H1 (cell line): ENCODE data around the gene GNS. TPM values are rescaled to one million over a fixed set of nuclear protein-coding genes. Genes with fewer than 3 reads are reported as not detected.

Experiments used
- CTCF ChIA-PET: fragments of 300-600 bp; sonication (Branson Sonifier 250); formaldehyde crosslinking; loops from one replicate; lab custom pipeline; 2021; ENCODE audit not compliant: partially characterized antibody; lab: Charles Lee
- POLR2A ChIA-PET: fragments of 300-600 bp; sonication (Branson Sonifier 250); formaldehyde crosslinking; loops from one replicate; lab custom pipeline; 2021; ENCODE audit warnings: inconsistent platforms; ENCODE audit not compliant: partially characterized antibody; lab: Charles Lee
- DNase-seq, 2 experiments: peaks; one replicate each; pipeline versions ENCODE4 v3.0.0 to v3.0.0-alpha.2; 2010 to 2022; ENCODE audit warnings: low spot score in 2 of 2, low read depth in 1 of 2, mixed read lengths in 1 of 2
- FAIRE-seq: peaks from 2 replicates; lab custom pipeline; 2011; peaks lifted over from hg19 to GRCh38; lab: Jason Lieb, UNC
- H2AFZ ChIP-seq: 2 replicates; pipeline ENCODE4 v1.8.1; 2012; ENCODE audit warnings: low read length, inconsistent platforms
- H2AK5ac ChIP-seq: 2 replicates; pipeline ENCODE4 v1.6.1; 2013; ENCODE audit warnings: low read depth, low read length
- H2BK120ac ChIP-seq: replicated peaks from 2 replicates; pipeline ENCODE3; 2013; ENCODE audit warnings: low read depth, low read length, inconsistent platforms
- H2BK12ac ChIP-seq: 2 replicates; pipeline ENCODE4 v1.6.1; 2013; ENCODE audit warnings: low read depth, low read length
- H2BK15ac ChIP-seq: 2 replicates; pipeline ENCODE4 v1.6.1; 2013; ENCODE audit warnings: low read length
- H2BK20ac ChIP-seq: 2 replicates; pipeline ENCODE4 v1.6.1; 2013; ENCODE audit warnings: low read length
- H2BK5ac ChIP-seq: 2 replicates; pipeline ENCODE4 v1.6.1; 2013; ENCODE audit warnings: low read depth, low read length
- H3K14ac ChIP-seq: 2 replicates; pipeline ENCODE4 v1.6.1; 2013; ENCODE audit warnings: inconsistent platforms; ENCODE audit not compliant: insufficient read length
- H3K18ac ChIP-seq: 2 replicates; pipeline ENCODE4 v1.6.1; 2013; ENCODE audit warnings: low read length; ENCODE audit errors: extremely low read depth
- H3K23ac ChIP-seq: 2 replicates; pipeline ENCODE4 v1.6.1; 2013; ENCODE audit warnings: inconsistent platforms; ENCODE audit not compliant: insufficient read length
- H3K23me2 ChIP-seq: 2 replicates; pipeline ENCODE4 v1.6.1; 2013; ENCODE audit warnings: low read depth, low read length
- H3K27ac ChIP-seq: 2 replicates; pipeline ENCODE4 v1.6.1; 2011; ENCODE audit warnings: low read depth, low read length, inconsistent platforms
- H3K27me3 ChIP-seq, 4 experiments: replicated peaks in 1 of 4; 1 replicate in 1 of 4; 2 replicates in 3 of 4; pipeline versions ENCODE4 v1.6.1 to v1.8.1; 2011 to 2013; ENCODE audit warnings: low read length in 3 of 4, mild to moderate bottlenecking in 3 of 4, inconsistent platforms in 2 of 4, mixed read lengths in 2 of 4, moderate library complexity in 1 of 4; ENCODE audit not compliant: control insufficient read depth in 3 of 4, insufficient read depth in 3 of 4; ENCODE audit errors: extremely low read depth in 1 of 4
- H3K36me3 ChIP-seq, 4 experiments: 2 replicates each; pipeline versions ENCODE4 v1.6.1 to v1.8.1; 2011 to 2013; ENCODE audit warnings: mild to moderate bottlenecking in 4 of 4, low read length in 3 of 4, moderate library complexity in 2 of 4, control low read depth in 1 of 4, inconsistent platforms in 1 of 4; ENCODE audit not compliant: insufficient read depth in 4 of 4, control insufficient read depth in 2 of 4
- H3K4ac ChIP-seq: replicated peaks from 2 replicates; pipeline ENCODE3; 2013; ENCODE audit warnings: low read length, low read depth, mixed read lengths, inconsistent platforms; ENCODE audit not compliant: insufficient read length
- H3K4me1 ChIP-seq, 4 experiments: replicated peaks in 1 of 4; 1 replicate in 1 of 4; 2 replicates in 3 of 4; pipeline versions ENCODE4 v1.6.1 to v1.8.1; 2011 to 2013; ENCODE audit warnings: low read length in 3 of 4, inconsistent platforms in 2 of 4, mixed read lengths in 1 of 4; ENCODE audit not compliant: insufficient read depth in 4 of 4, control insufficient read depth in 3 of 4
- H3K4me2 ChIP-seq, 2 experiments: 2 replicates each; pipeline versions ENCODE4 v1.6.1 to v1.8.1; 2011 to 2013; ENCODE audit warnings: low read depth in 2 of 2, low read length in 2 of 2, control low read depth in 1 of 2, inconsistent platforms in 1 of 2, mild to moderate bottlenecking in 1 of 2; ENCODE audit not compliant: insufficient read depth in 1 of 2
- H3K4me3 ChIP-seq, 4 experiments: fragments of 200-600, 300-600 bp in 1 of 4; sonication (generic), shearing (Covaris generic), sonication (Bioruptor Twin) in 1 of 4; 2 replicates each; pipeline versions ENCODE4 v1.5.1 to v1.8.1; 2011 to 2016; ENCODE audit warnings: low read length in 4 of 4, low read depth in 3 of 4, control low read depth in 2 of 4, inconsistent platforms in 2 of 4, mild to moderate bottlenecking in 2 of 4, mixed read lengths in 1 of 4, moderate library complexity in 1 of 4; ENCODE audit not compliant: insufficient read depth in 2 of 4; ENCODE audit errors: extremely low read depth in 1 of 4
- H3K56ac ChIP-seq: replicated peaks from 2 replicates; pipeline ENCODE3; 2013; ENCODE audit warnings: low read depth, mild to moderate bottlenecking, mixed read lengths, low read length, inconsistent platforms; ENCODE audit not compliant: insufficient read length
- H3K79me1 ChIP-seq: 2 replicates; pipeline ENCODE4 v1.6.1; 2013; ENCODE audit warnings: low read depth, low read length, control low read depth
- H3K79me2 ChIP-seq, 2 experiments: 2 replicates each; pipeline versions ENCODE4 v1.6.1 to v1.8.1; 2012 to 2013; ENCODE audit warnings: low read length in 2 of 2, mild to moderate bottlenecking in 2 of 2, inconsistent platforms in 1 of 2; ENCODE audit not compliant: insufficient read depth in 2 of 2, control insufficient read depth in 1 of 2
- H3K9ac ChIP-seq, 4 experiments: replicated peaks in 1 of 4; 1 replicate in 1 of 4; 2 replicates in 3 of 4; pipeline versions ENCODE4 v1.6.1 to v1.8.1; 2011 to 2013; ENCODE audit warnings: low read depth in 3 of 4, low read length in 3 of 4, control low read depth in 2 of 4, mild to moderate bottlenecking in 2 of 4, moderate library complexity in 2 of 4, inconsistent platforms in 1 of 4; ENCODE audit errors: extremely low read depth in 1 of 4
- H3K9me3 ChIP-seq, 2 experiments: 2 replicates each; pipeline versions ENCODE4 v1.6.1 to v1.8.1; 2012 to 2013; ENCODE audit warnings: mild to moderate bottlenecking in 2 of 2, moderate library complexity in 2 of 2, control low read depth in 1 of 2, inconsistent platforms in 1 of 2, low read depth in 1 of 2, low read length in 1 of 2, mixed read lengths in 1 of 2; ENCODE audit not compliant: insufficient read depth in 2 of 2
- H4K20me1 ChIP-seq, 2 experiments: replicated peaks in 1 of 2; 2 replicates each; pipeline versions ENCODE3 to v1.8.1; 2011 to 2013; ENCODE audit warnings: inconsistent platforms in 2 of 2, low read length in 2 of 2, mild to moderate bottlenecking in 1 of 2; ENCODE audit not compliant: insufficient read depth in 2 of 2, control insufficient read depth in 1 of 2
- H4K5ac ChIP-seq: 2 replicates; pipeline ENCODE4 v1.6.1; 2013; ENCODE audit warnings: low read length, low read depth, mixed read lengths, inconsistent platforms; ENCODE audit not compliant: insufficient read length
- H4K8ac ChIP-seq: 2 replicates; pipeline ENCODE4 v1.8.0; 2013; ENCODE audit warnings: mild to moderate bottlenecking, moderate library complexity, low read length, inconsistent platforms; ENCODE audit not compliant: insufficient read depth; ENCODE audit errors: extremely low read depth
- H4K91ac ChIP-seq: replicated peaks from 2 replicates; pipeline ENCODE3; 2013; ENCODE audit warnings: low read length, mixed read lengths, inconsistent platforms; ENCODE audit not compliant: insufficient read length
- CEBPB ChIP-seq: IDR thresholded peaks from 2 replicates; pipeline ENCODE4 v1.6.1; 2012; ENCODE audit warnings: low read depth, low read length
- CTBP2 ChIP-seq: IDR thresholded peaks from 2 replicates; pipeline ENCODE4 v1.7.0; 2011; ENCODE audit warnings: borderline replicate concordance, mild to moderate bottlenecking, moderate library complexity, mixed read lengths, low read length; ENCODE audit not compliant: insufficient read depth, insufficient read length
- EP300 ChIP-seq, 2 experiments: IDR thresholded peaks; 1 replicate in 1 of 2; 2 replicates in 1 of 2; pipeline ENCODE4 v1.6.1; 2011 to 2012; ENCODE audit warnings: low read depth in 2 of 2, low read length in 2 of 2, mild to moderate bottlenecking in 2 of 2, borderline replicate concordance in 1 of 2, inconsistent platforms in 1 of 2, moderate library complexity in 1 of 2
- RNF2 ChIP-seq: fragments of 200-900, 300-1000 bp; sonication (generic); IDR thresholded peaks from 2 replicates; pipeline ENCODE4 v1.7.1; 2016; ENCODE audit warnings: borderline replicate concordance, low read depth, mild to moderate bottlenecking, antibody characterized with exemption, low read length; ENCODE audit not compliant: poor library complexity, severe bottlenecking; ENCODE audit errors: missing control alignments
- SIN3A ChIP-seq, 2 experiments: IDR thresholded peaks in 1 of 2; conservative IDR thresholded peaks in 1 of 2; 2 replicates each; pipeline ENCODE4 v1.6.1; 2011 to 2012; ENCODE audit warnings: low read length in 2 of 2, improper control_type of control experiment in 1 of 2, low read depth in 1 of 2, mild to moderate bottlenecking in 1 of 2
- WGBS, 2 experiments: shearing (Covaris generic) in 1 of 2; methylation state at CpG; one replicate each; pipeline versions ENCODE4 v1.1.6 to v1.1.7; 2013 to 2015; ENCODE audit warnings: low lambda C conversion rate in 2 of 2, mixed read lengths in 2 of 2, inconsistent platforms in 1 of 2, low coverage in 1 of 2, missing lambda C conversion rate in 1 of 2; ENCODE audit not compliant: insufficient replicate concordance in 2 of 2, insufficient coverage in 1 of 2, insufficient read length in 1 of 2; ENCODE audit errors: extremely low coverage in 1 of 2, missing lambda C conversion rate in 1 of 2; 5-methylcytosine and 5-hydroxymethylcytosine counted together
- polyA plus RNA-seq, 7 experiments: library from polyadenylated mRNA; depleted of rRNA in 3 of 7; stranded (reverse) in 5 of 7; unstranded in 2 of 7; fragments of >200 nt in 5 of 7; fragments of 200-250 nt in 2 of 7; gene quantifications; 1 replicate in 5 of 7; 2 replicates in 1 of 7; 4 replicates in 1 of 7; pipeline versions ENCODE4 v1.2.1 to v1.2.3, GENCODE V29; 2011 to 2013; ENCODE audit warnings: missing spikeins in 2 of 7, mixed read lengths in 2 of 7
- total RNA-seq: library from RNA; stranded (reverse); fragmentation: NEBNext Ultra II Directional; extraction: Animal tissue kit (Norgen Biotek cat#: 25700); gene quantifications from 2 replicates; pipeline ENCODE4 v1.2.1, GENCODE V29; 2021
- TF ChIP-seq, protein P1 (sequence below), 3 experiments: IDR thresholded peaks; 1 replicate in 2 of 3; 2 replicates in 1 of 3; pipeline versions ENCODE4 v1.5.1 to v1.6.1; 2011; ENCODE audit warnings: low read length in 3 of 3, mild to moderate bottlenecking in 3 of 3, inconsistent platforms in 2 of 3, low read depth in 1 of 3, moderate library complexity in 1 of 3; ENCODE audit not compliant: insufficient read depth in 1 of 3; ENCODE audit errors: control extremely low read depth in 1 of 3

Gene GNS
- total and polyA plus RNA-seq, 2 of the 8 experiments (the other 6 are each of a cell fraction or from before 2014, with no cell fraction given) = 16.0 to 28.5 TPM

- FAIRE-seq = no peak
- Histone ChIP-seq H3K56ac (no peak overlapping the region), H3K4ac (no peak overlapping the region), H2BK5ac (no peak overlapping the region), H4K91ac (no peak overlapping the region), H3K9me3 (no peaks in the 10 kb centered on the region), H4K8ac (no peak overlapping the region), H3K79me1 (no peaks in the 10 kb centered on the region), H2BK15ac (no peak overlapping the region), H3K27ac (no peak overlapping the region), H3K23me2 (no peaks in the 10 kb centered on the region; the same call in 1 of the 2 replicates), H3K9ac (no peak overlapping the region), H2BK12ac (no peak overlapping the region), H3K27me3 (no peaks in the 10 kb centered on the region), H3K4me3 (no peak overlapping the region), H3K14ac (no peak overlapping the region), H3K23ac (no peak overlapping the region), H3K4me1 (peaks cover 0 to 8% (median 7%) of the 10 kb centered on the region in 4 experiments; a peak in 3 of 7 replicates), H2AK5ac (no peak overlapping the region), H3K79me2 (0 out of 4 replicates have a peak, but pooled peaks cover 0 to 4% of the 10 kb centered on the region in 2 experiments), H2BK20ac (no peak overlapping the region), H2BK120ac (no peak overlapping the region), H3K4me2 (no peak overlapping the region), H4K20me1 (peaks cover 0 to 2% of the 10 kb centered on the region in 2 experiments), H3K36me3 (peaks cover 0 to 8% (median 0%) of the 10 kb centered on the region in 4 experiments; a peak in 2 of 8 replicates), H4K5ac (no peak overlapping the region), H3K18ac (no peak overlapping the region), H2AFZ (no peak overlapping the region)
- TF ChIP-seq SIN3A (conservative IDR thresholded peaks at IDR 0.05 in 1 of 2, IDR thresholded peaks at IDR 0.05 in 1 of 2; ENCODE audit: low read depth in 1 of 2, low read length in 2 of 2) = no peak
- no peak for TF ChIP-seq EP300 (IDR thresholded peaks at IDR 0.05; ENCODE audit: borderline replicate concordance in 1 of 2, low read depth in 2 of 2, low read length in 2 of 2)
- TF ChIP-seq RNF2 = no peak
- TF ChIP-seq CEBPB = no peak
- TF ChIP-seq, protein P1, sequence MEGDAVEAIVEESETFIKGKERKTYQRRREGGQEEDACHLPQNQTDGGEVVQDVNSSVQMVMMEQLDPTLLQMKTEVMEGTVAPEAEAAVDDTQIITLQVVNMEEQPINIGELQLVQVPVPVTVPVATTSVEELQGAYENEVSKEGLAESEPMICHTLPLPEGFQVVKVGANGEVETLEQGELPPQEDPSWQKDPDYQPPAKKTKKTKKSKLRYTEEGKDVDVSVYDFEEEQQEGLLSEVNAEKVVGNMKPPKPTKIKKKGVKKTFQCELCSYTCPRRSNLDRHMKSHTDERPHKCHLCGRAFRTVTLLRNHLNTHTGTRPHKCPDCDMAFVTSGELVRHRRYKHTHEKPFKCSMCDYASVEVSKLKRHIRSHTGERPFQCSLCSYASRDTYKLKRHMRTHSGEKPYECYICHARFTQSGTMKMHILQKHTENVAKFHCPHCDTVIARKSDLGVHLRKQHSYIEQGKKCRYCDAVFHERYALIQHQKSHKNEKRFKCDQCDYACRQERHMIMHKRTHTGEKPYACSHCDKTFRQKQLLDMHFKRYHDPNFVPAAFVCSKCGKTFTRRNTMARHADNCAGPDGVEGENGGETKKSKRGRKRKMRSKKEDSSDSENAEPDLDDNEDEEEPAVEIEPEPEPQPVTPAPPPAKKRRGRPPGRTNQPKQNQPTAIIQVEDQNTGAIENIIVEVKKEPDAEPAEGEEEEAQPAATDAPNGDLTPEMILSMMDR (IDR thresholded peaks at IDR 0.05; ENCODE audit: control extremely low read depth in 1 of 3, insufficient read depth in 1 of 3, low read depth in 1 of 3, low read length in 3 of 3) = no peak
- no peak for TF ChIP-seq CTBP2
- ChIA-PET POLR2A (interaction anchor here (0.7 kb wide), 1 partner anchor 644 kb away, joined by 3 read pairs; no protein-coding TSS in a partner anchor), CTCF (interaction anchor here (0.6 to 9.1 kb wide), 4 partner anchors 8 to 149 kb away, joined by 3 to 132 read pairs (median 4); no protein-coding TSS in a partner anchor)
- DNase-seq = no peak
- 96% methylated on average over 12 of the region's 12 CpGs; no CpG with 5 or more reads in 1 of the 2 experiments for whole genome bisulfite sequencing, 2 experiments
Measured at GRCh38 chr12:64699504-64700115, 59.6 kb downstream of the GNS start.
